ENCODE data around the gene ARL8B. TPM values are rescaled to one million over a fixed set of nuclear protein-coding genes. Genes with fewer than 3 reads are reported as not detected.

ARL8B gene
- total RNA-seq, 1 experiment from 2014 or later, result 29.0 TPM

GRCh38 chr3:5202222-5202621 lies 80.1 kb downstream of the ARL8B start:
- no peak overlapping the region for H3K56ac ChIP-seq (ENCODE audit: insufficient read length, low read depth, low read length)
- H3T11ph ChIP-seq (ENCODE audit: low read length), result no peak overlapping the region
- no peak overlapping the region for H3K27ac ChIP-seq (ENCODE audit: insufficient read length, low read depth, low read length)
- no peaks in the 10 kb centered on the region for H3K79me2 ChIP-seq (ENCODE audit: insufficient read depth, low read length)
- WGBS (ENCODE audit: extremely low coverage, insufficient read length, low lambda C conversion rate), result no CpG with 5 or more reads among the region's 2 CpGs
- no peaks in the 10 kb centered on the region for H3K27me3 ChIP-seq (ENCODE audit: insufficient read depth, low read length)
- DNase-seq, result no peak
- H3K36me3 Mint-ChIP-seq (ENCODE audit: insufficient read depth in 1 of 3, low read depth in 3 of 3), result peaks cover 54 to 72% (median 68%) of the 10 kb centered on the region in 3 experiments; a peak in 6 of 7 replicates
- H3K9me3 Mint-ChIP-seq, result no peaks in the 10 kb centered on the region
- H3K4me3 Mint-ChIP-seq, result no peak overlapping the region
- H2BK12ac ChIP-seq (ENCODE audit: insufficient read length, low read depth, low read length), result no peak overlapping the region
- no peaks in the 10 kb centered on the region; the same call in 1 of the 2 replicates for H3K4me1 ChIP-seq (ENCODE audit: insufficient read depth, low read length)
- H3K79me1 ChIP-seq (ENCODE audit: insufficient read depth, low read depth, low read length, poor library complexity, severe bottlenecking), result no peaks in the 10 kb centered on the region
- H3K23me2 ChIP-seq (ENCODE audit: insufficient read length, low read depth, low read length, poor library complexity, severe bottlenecking), result no peaks in the 10 kb centered on the region
- no peak overlapping the region for H3K9ac ChIP-seq (ENCODE audit: extremely low read depth, insufficient read length, low read length)
- no peak overlapping the region for H2BK15ac ChIP-seq (ENCODE audit: low read depth, low read length)
- H3K18ac ChIP-seq (ENCODE audit: insufficient read length, low read depth, low read length), result no peak overlapping the region
- no peak overlapping the region for H3K23ac ChIP-seq (ENCODE audit: insufficient read length, low read depth, low read length)
- no peak overlapping the region for H2AFZ ChIP-seq (ENCODE audit: low read length)
- TF ChIP-seq CTCF (conservative IDR thresholded peaks at IDR 0.05), result no peak
- no peak overlapping the region for H3K14ac ChIP-seq (ENCODE audit: insufficient read depth, low read length)
- H4K5ac ChIP-seq (ENCODE audit: insufficient read length, low read depth, low read length), result no peak overlapping the region
- no peak overlapping the region for H4K8ac ChIP-seq (replicated peaks; ENCODE audit: insufficient read length, low read depth, low read length)
- H3K27ac Mint-ChIP-seq, result no peak overlapping the region; a peak in 1 of 7 replicates
- H3K27me3 Mint-ChIP-seq (ENCODE audit: low read depth), result no peaks in the 10 kb centered on the region
- H3K4me2 ChIP-seq (ENCODE audit: insufficient read depth, insufficient read length, low read length), result no peak overlapping the region
- no peak overlapping the region for H2BK5ac ChIP-seq (ENCODE audit: insufficient read length, low read length)
- H2BK20ac ChIP-seq (ENCODE audit: low read depth, low read length, poor library complexity, severe bottlenecking), result no peak overlapping the region
- no peak overlapping the region for H2AK5ac ChIP-seq (ENCODE audit: insufficient read length, low read length)
- H3K4me1 Mint-ChIP-seq, result peaks cover 10 to 15% of the 10 kb centered on the region in 2 experiments
- H4K20me1 ChIP-seq (ENCODE audit: control insufficient read depth, insufficient read depth, insufficient read length), result no peaks in the 10 kb centered on the region
- H3K9me3 ChIP-seq (ENCODE audit: control insufficient read depth, low read depth, low read length), result no peaks in the 10 kb centered on the region
- H3K4ac ChIP-seq (ENCODE audit: low read depth, low read length), result no peak overlapping the region
- H2BK120ac ChIP-seq (ENCODE audit: low read depth, low read length, poor library complexity, severe bottlenecking), result no peak overlapping the region
- H4K91ac ChIP-seq (ENCODE audit: insufficient read length, low read depth, low read length), result no peak overlapping the region
